SK-N-SH (cell line): ENCODE results near the gene CLGN. TPM values are rescaled to one million over a fixed set of nuclear protein-coding genes. Genes with fewer than 3 reads are reported as not detected.

Experiments used
- CTCF ChIA-PET: fragments of 300-600, 350-600 bp; formaldehyde crosslinking; extraction: SDS; loops from one replicate; lab custom pipeline; 2021; lab: Yijun Ruan, JAX
- POLR2A ChIA-PET: fragments of 350-600 bp; sonication (Branson Sonifier 250); formaldehyde crosslinking; extraction: SDS; loops from one replicate; lab custom pipeline; 2020; ENCODE audit warnings: antibody characterized with exemption, inconsistent platforms; lab: Yijun Ruan, JAX
- DNase-seq: peaks from one replicate; pipeline ENCODE4 v3.0.0; 2012
- H2AFZ ChIP-seq: fragments of 200-600 bp; sonication (generic); 2 replicates; pipeline ENCODE4 v1.8.1; 2016; ENCODE audit warnings: antibody characterized with exemption, mild to moderate bottlenecking, low read depth
- H3F3A ChIP-seq: fragments of 200-600 bp; sonication (generic); replicated peaks from 2 replicates; pipeline ENCODE3; 2016; ENCODE audit warnings: antibody characterized with exemption, mild to moderate bottlenecking; ENCODE audit not compliant: insufficient read depth
- H3K27ac ChIP-seq, 2 experiments: fragments of 200-500 bp in 1 of 2; fragments of 200-600 bp in 1 of 2; sonication (Bioruptor generic) in 1 of 2; sonication (generic), shearing (Covaris generic) in 1 of 2; 2 replicates each; pipeline versions ENCODE4 v1.5.1 to v1.6.1; 2014 to 2016; ENCODE audit warnings: low read depth in 2 of 2, inconsistent platforms in 1 of 2, low read length in 1 of 2, mild to moderate bottlenecking in 1 of 2, mixed read lengths in 1 of 2
- H3K27me3 ChIP-seq: fragments of 200-600 bp; sonication (generic), shearing (Covaris generic); 2 replicates; pipeline ENCODE4 v1.6.1; 2016; ENCODE audit warnings: mixed run types; ENCODE audit not compliant: insufficient read depth
- H3K36me3 ChIP-seq, 2 experiments: fragments of 200-500 bp in 1 of 2; fragments of 200-600 bp in 1 of 2; sonication (Bioruptor generic) in 1 of 2; sonication (generic) in 1 of 2; replicated peaks in 1 of 2; 2 replicates each; pipeline versions ENCODE3 to v1.5.1; 2014 to 2016; ENCODE audit warnings: low read length in 1 of 2, mild to moderate bottlenecking in 1 of 2; ENCODE audit not compliant: insufficient read depth in 2 of 2, control insufficient read depth in 1 of 2
- H3K4me1 ChIP-seq, 2 experiments: fragments of 200-500 bp in 1 of 2; fragments of 200-600 bp in 1 of 2; sonication (Bioruptor generic) in 1 of 2; sonication (generic), shearing (Covaris generic) in 1 of 2; 2 replicates each; pipeline versions ENCODE4 v1.5.1 to v1.6.1; 2014 to 2016; ENCODE audit warnings: low read depth in 1 of 2, low read length in 1 of 2, mixed run types in 1 of 2; ENCODE audit not compliant: insufficient read depth in 2 of 2, control insufficient read depth in 1 of 2
- H3K4me2 ChIP-seq: fragments of 200-600 bp; sonication (generic), shearing (Covaris generic); 2 replicates; pipeline ENCODE4 v1.6.1; 2017; ENCODE audit warnings: mixed run types
- H3K4me3 ChIP-seq, 2 experiments: fragments of 200-500 bp in 1 of 2; fragments of 200-600 bp in 1 of 2; sonication (Bioruptor generic) in 1 of 2; sonication (generic), shearing (Covaris generic) in 1 of 2; 2 replicates each; pipeline versions ENCODE4 v1.5.1 to v1.8.1; 2014 to 2016; ENCODE audit warnings: low read depth in 2 of 2, inconsistent platforms in 1 of 2, low read length in 1 of 2, mild to moderate bottlenecking in 1 of 2, mixed read lengths in 1 of 2, moderate library complexity in 1 of 2
- H3K79me2 ChIP-seq: fragments of 200-600 bp; sonication (generic); 2 replicates; pipeline ENCODE4 v1.8.1; 2017; ENCODE audit warnings: mild to moderate bottlenecking; ENCODE audit not compliant: insufficient read depth
- H3K9ac ChIP-seq: fragments of 200-600 bp; sonication (generic); 2 replicates; pipeline ENCODE4 v1.6.1; 2017; ENCODE audit warnings: mixed run types
- H3K9me2 ChIP-seq: fragments of 200-600 bp; sonication (generic); 2 replicates; pipeline ENCODE4 v1.6.1; 2017; ENCODE audit warnings: mixed run types
- H3K9me3 ChIP-seq: fragments of 200-600 bp; sonication (generic); 2 replicates; pipeline ENCODE4 v1.6.1; 2017; ENCODE audit warnings: mixed run types, mild to moderate bottlenecking, moderate library complexity
- H4K20me1 ChIP-seq: fragments of 200-600 bp; sonication (generic); 2 replicates; pipeline ENCODE4 v1.6.1; 2017; ENCODE audit warnings: mild to moderate bottlenecking, mixed run types; ENCODE audit not compliant: insufficient read depth
- ELF1 ChIP-seq: IDR thresholded peaks from 2 replicates; pipeline ENCODE4 v1.4.0; 2012
- IRF3 ChIP-seq: fragments of 150-350 bp; IDR thresholded peaks from 2 replicates; pipeline ENCODE4 v1.6.1; 2016; ENCODE audit warnings: mild to moderate bottlenecking, low read depth, low read length
- JUND ChIP-seq: IDR thresholded peaks from 2 replicates; pipeline ENCODE4 v1.4.0; 2012
- MAX ChIP-seq: IDR thresholded peaks from 2 replicates; pipeline ENCODE4 v1.4.0; 2012; ENCODE audit warnings: low read depth
- MEF2A ChIP-seq: IDR thresholded peaks from 2 replicates; pipeline ENCODE4 v1.4.0; 2012; ENCODE audit warnings: low read depth, borderline replicate concordance
- PBX3 ChIP-seq: IDR thresholded peaks from 2 replicates; pipeline ENCODE4; 2012
- RAD21 ChIP-seq: IDR thresholded peaks from 2 replicates; pipeline ENCODE4 v1.6.1; 2012; ENCODE audit warnings: mild to moderate bottlenecking, low read length
- SIN3A ChIP-seq: IDR thresholded peaks from 2 replicates; pipeline ENCODE4 v1.6.1; 2012; ENCODE audit warnings: low read depth, mild to moderate bottlenecking, low read length, moderate library complexity, borderline replicate concordance
- SMC3 ChIP-seq: IDR thresholded peaks from 2 replicates; pipeline ENCODE4 v1.6.1; 2012; ENCODE audit warnings: low read depth, low read length, improper control_type of control experiment
- USF1 ChIP-seq: IDR thresholded peaks from 2 replicates; pipeline ENCODE4 v1.4.0; 2012; ENCODE audit warnings: low read depth, borderline replicate concordance
- USF2 ChIP-seq: fragments of 150-350 bp; IDR thresholded peaks from 2 replicates; pipeline ENCODE4 v1.6.1; 2017; ENCODE audit warnings: antibody characterized with exemption, low read length, low read depth, borderline replicate concordance
- YY1 ChIP-seq: IDR thresholded peaks from 2 replicates; pipeline ENCODE4 v1.4.0; 2012; ENCODE audit warnings: low read depth, mild to moderate bottlenecking
- ZBTB33 ChIP-seq: IDR thresholded peaks from 2 replicates; pipeline ENCODE4 v1.4.0; 2012; ENCODE audit warnings: low read depth, borderline replicate concordance
- polyA plus RNA-seq, 3 experiments: library from polyadenylated mRNA; depleted of rRNA; stranded (reverse); fragments of >200 nt; gene quantifications; 2 replicates each; pipeline ENCODE4 v1.2.3, GENCODE V29; 2012

Gene CLGN
- polyA plus RNA-seq, 1 of the 3 experiments (the other 2 are of a cell fraction), result 0.72 TPM

- ChIA-PET POLR2A (no interaction called here), CTCF (interaction anchor here (1.8 kb wide), 1 partner anchor 12 kb away, joined by 8 read pairs; the partner anchor contains the start of gene CLGN)
- no peaks in the 10 kb centered on the region for H3K9me2 ChIP-seq
Observed at GRCh38 chr4:140439644-140440142, 12.2 kb upstream of the CLGN start.

More at GRCh38 chr4:140439644-140440142, 12.2 kb upstream of the CLGN start:
- H3K9ac ChIP-seq, result no peak overlapping the region
- H3K36me3 ChIP-seq, result no peaks in the 10 kb centered on the region
- TF ChIP-seq YY1 (no peak), SIN3A (no peak), ZBTB33 (no peak), SMC3 (no peak), MEF2A (no peak), USF1 (no peak), RAD21 (no peak), USF2 (no peak), MAX (no peak), PBX3 (no peak), IRF3 (no peak), JUND (no peak), ELF1 (no peak)
- H3K9me3 ChIP-seq, result no peaks in the 10 kb centered on the region
- H4K20me1 ChIP-seq, result no peaks in the 10 kb centered on the region
- no peaks in the 10 kb centered on the region for H3F3A ChIP-seq
- H2AFZ ChIP-seq, result no peak overlapping the region
- H3K27me3 ChIP-seq, result peaks cover 5% of the 10 kb centered on the region; the same call in 1 of the 2 replicates
- no peak for DNase-seq
- H3K4me3 ChIP-seq, result no peak overlapping the region
- H3K27ac ChIP-seq, result no peak overlapping the region
- no peak overlapping the region for H3K4me2 ChIP-seq
- H3K79me2 ChIP-seq, result no peaks in the 10 kb centered on the region
- H3K4me1 ChIP-seq, result no peaks in the 10 kb centered on the region
